ENCODE results near the gene VWA8. TPM values are rescaled to one million over a fixed set of nuclear protein-coding genes. Genes with fewer than 3 reads are reported as not detected.
A peak's percentile ranks its signal among the peaks of the same experiment; 100 is the strongest.

VWA8 gene
- polyA plus RNA-seq, 3 donors: 2.0 to 4.4 (median 3.4) TPM

DNA sequence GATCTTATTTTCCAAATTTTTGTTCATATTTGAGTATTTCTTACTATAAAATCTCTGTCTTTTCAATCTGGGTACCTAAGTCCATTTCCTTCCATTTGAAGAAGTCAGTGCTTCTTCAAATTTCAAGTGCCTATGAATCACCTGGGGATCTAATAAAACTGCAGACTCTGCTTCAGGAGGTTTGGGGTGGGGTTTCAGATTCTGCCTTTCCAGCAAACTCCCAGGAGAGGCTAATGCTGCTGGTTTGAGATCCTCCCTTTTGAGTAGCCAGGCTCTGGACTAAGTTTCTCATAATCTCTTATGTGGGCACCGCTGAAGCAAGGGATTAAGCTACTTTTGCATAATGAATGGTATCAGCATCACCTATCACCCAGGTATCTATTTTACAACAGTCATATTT, 261.1 kb downstream of the VWA8 start:
- Histone ChIP-seq H3K9me3 (replicated peaks in 1 of 2; ENCODE audit: control insufficient read depth in 1 of 2, insufficient read depth in 1 of 2, low read length in 2 of 2) (no peaks in the 10 kb centered on the region), H3K36me3 (replicated peaks in 1 of 2; ENCODE audit: control insufficient read depth in 1 of 2, insufficient read depth in 2 of 2, low read length in 2 of 2) (peaks cover 0 to 10% of the 10 kb centered on the region in 2 donors), H3K4me1 (ENCODE audit: control insufficient read depth in 1 of 2, insufficient read depth in 2 of 2, low read length in 2 of 2) (peaks cover 8 to 14% of the 10 kb centered on the region in 2 donors), H3K27ac (ENCODE audit: low read depth in 1 of 2, low read length in 2 of 2) (no peak overlapping the region), H3K4me3 (replicated peaks in 1 of 3; ENCODE audit: low read depth in 2 of 3, low read length in 3 of 3) (no peak overlapping the region), H3K79me2 (ENCODE audit: insufficient read depth, low read length) (no peaks in the 10 kb centered on the region), H2AFZ (ENCODE audit: insufficient read depth, low read depth, low read length, poor library complexity, severe bottlenecking) (no peak overlapping the region), H3K27me3 (ENCODE audit: control insufficient read depth in 2 of 2, insufficient read depth in 2 of 2, low read length in 2 of 2) (no peaks in the 10 kb centered on the region), H4K20me1 (ENCODE audit: insufficient read depth, low read length) (no peaks in the 10 kb centered on the region), H3K9ac (ENCODE audit: insufficient read depth, low read length, poor library complexity, severe bottlenecking) (no peak overlapping the region), H3K4me2 (replicated peaks; ENCODE audit: extremely low read depth, low read length, poor library complexity, severe bottlenecking) (no peak overlapping the region)
- DNase-seq: no peak
- intact Hi-C loops (cut with micrococcal nuclease): no loop called here
- WGBS (ENCODE audit: insufficient coverage): no CpG with 5 or more reads among the region's 1 CpG
- H3K27ac Mint-ChIP-seq: no peak overlapping the region
- TF ChIP-seq, protein P1, sequence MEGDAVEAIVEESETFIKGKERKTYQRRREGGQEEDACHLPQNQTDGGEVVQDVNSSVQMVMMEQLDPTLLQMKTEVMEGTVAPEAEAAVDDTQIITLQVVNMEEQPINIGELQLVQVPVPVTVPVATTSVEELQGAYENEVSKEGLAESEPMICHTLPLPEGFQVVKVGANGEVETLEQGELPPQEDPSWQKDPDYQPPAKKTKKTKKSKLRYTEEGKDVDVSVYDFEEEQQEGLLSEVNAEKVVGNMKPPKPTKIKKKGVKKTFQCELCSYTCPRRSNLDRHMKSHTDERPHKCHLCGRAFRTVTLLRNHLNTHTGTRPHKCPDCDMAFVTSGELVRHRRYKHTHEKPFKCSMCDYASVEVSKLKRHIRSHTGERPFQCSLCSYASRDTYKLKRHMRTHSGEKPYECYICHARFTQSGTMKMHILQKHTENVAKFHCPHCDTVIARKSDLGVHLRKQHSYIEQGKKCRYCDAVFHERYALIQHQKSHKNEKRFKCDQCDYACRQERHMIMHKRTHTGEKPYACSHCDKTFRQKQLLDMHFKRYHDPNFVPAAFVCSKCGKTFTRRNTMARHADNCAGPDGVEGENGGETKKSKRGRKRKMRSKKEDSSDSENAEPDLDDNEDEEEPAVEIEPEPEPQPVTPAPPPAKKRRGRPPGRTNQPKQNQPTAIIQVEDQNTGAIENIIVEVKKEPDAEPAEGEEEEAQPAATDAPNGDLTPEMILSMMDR (IDR thresholded peaks at IDR 0.05): no peak
- no peaks in the 10 kb centered on the region for H3K9me3 Mint-ChIP-seq
- H3K4me3 Mint-ChIP-seq: no peak overlapping the region
- H3K4me1 Mint-ChIP-seq: peaks cover 37% of the 10 kb centered on the region
- no peaks in the 10 kb centered on the region for H3K27me3 Mint-ChIP-seq (ENCODE audit: low read depth in 3 of 3)
- H3K36me3 Mint-ChIP-seq: peaks cover 8 to 14% of the 10 kb centered on the region in 2 donors

GRCh38 chr13:41697578-41697977, 263.3 kb downstream of the VWA8 start:
- peaks cover 11 to 17% of the 10 kb centered on the region in 2 donors for H3K36me3 Mint-ChIP-seq
- H3K9me3 ChIP-seq (replicated peaks in 1 of 2; ENCODE audit: control insufficient read depth in 1 of 2, insufficient read depth in 1 of 2, low read length in 2 of 2): no peaks in the 10 kb centered on the region
- H4K20me1 ChIP-seq (ENCODE audit: insufficient read depth, low read length): no peaks in the 10 kb centered on the region
- peak overlapping the region in 2 of 7 donors; percentile 28 to 59 for H3K27ac Mint-ChIP-seq
- peaks cover 9 to 17% of the 10 kb centered on the region in 2 donors for H3K4me1 ChIP-seq (ENCODE audit: control insufficient read depth in 1 of 2, insufficient read depth in 2 of 2, low read length in 2 of 2)
- H3K4me3 Mint-ChIP-seq: no peak overlapping the region
- 97% methylated on average over 4 of the region's 6 CpGs for WGBS (ENCODE audit: insufficient coverage)
- H3K9me3 Mint-ChIP-seq: no peaks in the 10 kb centered on the region
- no peak for DNase-seq
- no peak overlapping the region for H3K9ac ChIP-seq (ENCODE audit: insufficient read depth, low read length, poor library complexity, severe bottlenecking)
- TF ChIP-seq, protein P1 (IDR thresholded peaks at IDR 0.05): no peak
- peaks cover 36% of the 10 kb centered on the region for H3K4me1 Mint-ChIP-seq
- H3K4me2 ChIP-seq (replicated peaks; ENCODE audit: extremely low read depth, low read length, poor library complexity, severe bottlenecking): no peak overlapping the region
- no peak overlapping the region for H3K27ac ChIP-seq (ENCODE audit: low read depth in 1 of 2, low read length in 2 of 2)
- peaks cover 0 to 10% of the 10 kb centered on the region in 2 donors for H3K36me3 ChIP-seq (replicated peaks in 1 of 2; ENCODE audit: control insufficient read depth in 1 of 2, insufficient read depth in 2 of 2, low read length in 2 of 2)
- H2AFZ ChIP-seq (ENCODE audit: insufficient read depth, low read depth, low read length, poor library complexity, severe bottlenecking): no peak overlapping the region
- no peaks in the 10 kb centered on the region for H3K27me3 Mint-ChIP-seq (ENCODE audit: low read depth in 3 of 3)
- H3K27me3 ChIP-seq (ENCODE audit: control insufficient read depth in 2 of 2, insufficient read depth in 2 of 2, low read length in 2 of 2): no peaks in the 10 kb centered on the region
- no peak overlapping the region for H3K4me3 ChIP-seq (replicated peaks in 1 of 3; ENCODE audit: low read depth in 2 of 3, low read length in 3 of 3)
- H3K79me2 ChIP-seq (ENCODE audit: insufficient read depth, low read length): no peaks in the 10 kb centered on the region
- intact Hi-C loops (cut with micrococcal nuclease): no loop called here
